PC-9 (cell line): ENCODE measurements around the gene MYO10. TPM values are rescaled to one million over a fixed set of nuclear protein-coding genes. Genes with fewer than 3 reads are reported as not detected.
A peak's percentile ranks its signal among the peaks of the same experiment; 100 is the strongest.

Experiments
- BruUV-seq: library from RNA; stranded (reverse); fragments of 400-500 nt; replicated peaks from 2 replicates; lab custom pipeline; 2021; lab: Mats Ljungman, UMichigan
- CTCF ChIA-PET: fragments of 300-600 bp; sonication (Branson Sonifier 250); formaldehyde crosslinking; loops from one replicate; lab custom pipeline; 2022; ENCODE audit warnings: antibody characterized with exemption; lab: Charles Lee
- POLR2A ChIA-PET: fragments of 300-600 bp; sonication (Branson Sonifier 250); formaldehyde crosslinking; loops from one replicate; lab custom pipeline; 2022; ENCODE audit warnings: antibody characterized with exemption; ENCODE audit not compliant: unreplicated experiment; lab: Charles Lee
- DNase-seq, 2 experiments: peaks; one replicate each; pipeline versions ENCODE4 v3.0.0 to v3.0.0-alpha.2; 2015 to 2022; ENCODE audit warnings: mixed read lengths in 1 of 2
- H2AFZ ChIP-seq: fragments of 200-600 bp; sonication (generic); 2 replicates; pipeline ENCODE4 v1.8.1; 2017; ENCODE audit warnings: antibody characterized with exemption
- H3F3A ChIP-seq: fragments of 200-600 bp; sonication (generic); 2 replicates; pipeline ENCODE4 v1.8.1; 2017; ENCODE audit warnings: antibody characterized with exemption, mild to moderate bottlenecking, low read depth; ENCODE audit not compliant: insufficient read depth
- H3K27ac ChIP-seq: fragments of 200-600 bp; sonication (generic); 2 replicates; pipeline ENCODE4 v1.6.1; 2016; ENCODE audit warnings: mixed run types
- H3K27me3 ChIP-seq: fragments of 200-600 bp; sonication (generic); 2 replicates; pipeline ENCODE4 v1.6.1; 2016; ENCODE audit warnings: low read depth, mixed run types; ENCODE audit not compliant: insufficient read depth
- H3K36me3 ChIP-seq: fragments of 200-600 bp; sonication (generic); 2 replicates; pipeline ENCODE4 v1.6.1; 2016; ENCODE audit warnings: low read depth, mixed run types
- H3K4me1 ChIP-seq: fragments of 200-600 bp; sonication (generic); replicated peaks from 2 replicates; pipeline ENCODE4 v1.6.1; 2016; ENCODE audit warnings: mixed run types; ENCODE audit not compliant: insufficient read depth
- H3K4me2 ChIP-seq: fragments of 200-600 bp; sonication (generic); 2 replicates; pipeline ENCODE4 v1.6.1; 2017; ENCODE audit warnings: mixed run types
- H3K4me3 ChIP-seq: fragments of 200-600 bp; sonication (generic); 2 replicates; pipeline ENCODE4 v1.6.1; 2016; ENCODE audit warnings: mixed run types
- H3K79me2 ChIP-seq: fragments of 200-600 bp; sonication (generic); 2 replicates; pipeline ENCODE4 v1.6.1; 2017; ENCODE audit warnings: low read depth, mixed run types
- H3K9me2 ChIP-seq: fragments of 200-600 bp; sonication (generic); 2 replicates; pipeline ENCODE4 v1.8.1; 2017; ENCODE audit warnings: mild to moderate bottlenecking; ENCODE audit not compliant: insufficient read depth
- H3K9me3 ChIP-seq: fragments of 200-600 bp; sonication (generic); 2 replicates; pipeline ENCODE4 v1.8.1; 2016; ENCODE audit warnings: low read depth; ENCODE audit not compliant: insufficient read depth
- H4K20me1 ChIP-seq: fragments of 200-600 bp; sonication (generic); 2 replicates; pipeline ENCODE4 v1.8.1; 2017; ENCODE audit not compliant: insufficient read depth
- EZH2 ChIP-seq: fragments of 200-600 bp; sonication (generic); IDR thresholded peaks from 2 replicates; pipeline ENCODE4 v1.8.0; 2017; ENCODE audit warnings: antibody characterized with exemption, low read depth
- intact Hi-C: fragments of 100-400 bp; cut with micrococcal nuclease; formaldehyde crosslinking; loops from one replicate; pipeline ENCODE4 v1.10.0; 2022; ENCODE audit not compliant: unreplicated experiment
- total RNA-seq: library from RNA; stranded (reverse); gene quantifications from 2 replicates; pipeline ENCODE4 v1.2.3, GENCODE V29; 2021
- TF ChIP-seq, protein P1 (sequence below): fragments of 200-600 bp; sonication (generic); conservative IDR thresholded peaks from 2 replicates; pipeline ENCODE4 v1.6.1; 2017; ENCODE audit warnings: mixed run types, antibody characterized with exemption, mild to moderate bottlenecking, moderate library complexity

MYO10 gene
- total RNA-seq, 1 experiment from 2014 or later: 92.8 TPM

DNA sequence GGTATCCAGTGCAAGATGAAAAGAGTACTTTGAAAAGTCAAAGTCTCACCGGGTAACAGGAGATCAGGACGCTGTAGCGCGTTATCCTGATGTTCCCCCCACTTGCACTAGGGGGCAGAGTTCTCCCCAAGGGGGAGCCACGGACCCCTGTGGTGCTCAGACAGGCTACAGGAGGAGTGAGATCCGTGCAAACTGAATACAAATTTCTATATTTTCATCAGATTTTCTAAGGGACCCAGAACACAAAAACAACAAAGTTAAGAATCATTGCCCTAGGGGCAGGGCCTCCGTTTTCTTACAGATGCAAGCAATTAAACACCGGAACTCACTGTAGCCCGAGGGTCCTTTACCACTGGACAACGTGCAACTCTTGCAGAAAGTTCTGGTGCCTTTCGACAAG is 2.0 kb downstream of the MYO10 start:
- H2AFZ ChIP-seq: 0 out of 2 replicates have a peak overlapping the region, but pooled peaks have one; percentile 1
- no peaks in the 10 kb centered on the region for H3K9me2 ChIP-seq
- intact Hi-C loops: loop anchor here (1.0 to 10.0 kb wide), 11 partner anchors 21 to 255 kb away; no protein-coding TSS in a partner anchor
- peaks cover 37% of the 10 kb centered on the region for H3K4me1 ChIP-seq
- BruUV-seq: no TSS peak
- H3K27me3 ChIP-seq: no peaks in the 10 kb centered on the region
- H3K36me3 ChIP-seq: no peaks in the 10 kb centered on the region
- peak overlapping the region; percentile 93 for H3K4me3 ChIP-seq
- peak; percentile 69 to 92 for DNase-seq
- TF ChIP-seq, protein P1, sequence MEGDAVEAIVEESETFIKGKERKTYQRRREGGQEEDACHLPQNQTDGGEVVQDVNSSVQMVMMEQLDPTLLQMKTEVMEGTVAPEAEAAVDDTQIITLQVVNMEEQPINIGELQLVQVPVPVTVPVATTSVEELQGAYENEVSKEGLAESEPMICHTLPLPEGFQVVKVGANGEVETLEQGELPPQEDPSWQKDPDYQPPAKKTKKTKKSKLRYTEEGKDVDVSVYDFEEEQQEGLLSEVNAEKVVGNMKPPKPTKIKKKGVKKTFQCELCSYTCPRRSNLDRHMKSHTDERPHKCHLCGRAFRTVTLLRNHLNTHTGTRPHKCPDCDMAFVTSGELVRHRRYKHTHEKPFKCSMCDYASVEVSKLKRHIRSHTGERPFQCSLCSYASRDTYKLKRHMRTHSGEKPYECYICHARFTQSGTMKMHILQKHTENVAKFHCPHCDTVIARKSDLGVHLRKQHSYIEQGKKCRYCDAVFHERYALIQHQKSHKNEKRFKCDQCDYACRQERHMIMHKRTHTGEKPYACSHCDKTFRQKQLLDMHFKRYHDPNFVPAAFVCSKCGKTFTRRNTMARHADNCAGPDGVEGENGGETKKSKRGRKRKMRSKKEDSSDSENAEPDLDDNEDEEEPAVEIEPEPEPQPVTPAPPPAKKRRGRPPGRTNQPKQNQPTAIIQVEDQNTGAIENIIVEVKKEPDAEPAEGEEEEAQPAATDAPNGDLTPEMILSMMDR: peak; percentile 99
- TF ChIP-seq EZH2: no peak
- H3K79me2 ChIP-seq: peaks cover 67% of the 10 kb centered on the region
- H3K9me3 ChIP-seq: no peaks in the 10 kb centered on the region
- H3K4me2 ChIP-seq: peak overlapping the region; percentile 89
- peaks cover 6% of the 10 kb centered on the region; the same call in 1 of the 2 replicates for H4K20me1 ChIP-seq
- peaks cover 16% of the 10 kb centered on the region for H3F3A ChIP-seq
- ChIA-PET CTCF (interaction anchor here (0.5 to 3.5 kb wide), 5 partner anchors 38 to 256 kb away, joined by 3 to 35 read pairs (median 9); no protein-coding TSS in a partner anchor), POLR2A (interaction anchor here (0.6 to 0.8 kb wide), 3 partner anchors 20 to 105 kb away, joined by 3 to 23 read pairs (median 7); no protein-coding TSS in a partner anchor)
- H3K27ac ChIP-seq: 0 out of 2 replicates have a peak overlapping the region, but pooled peaks have one; percentile 7

GRCh38 chr5:16933337-16933736 is 2.8 kb downstream of the MYO10 start:
- H3K79me2 ChIP-seq: peaks cover 72% of the 10 kb centered on the region
- ChIA-PET CTCF (interaction anchor here (0.5 to 3.5 kb wide), 8 partner anchors 15 to 257 kb away, joined by 3 to 35 read pairs (median 8); no protein-coding TSS in a partner anchor), POLR2A (interaction anchor here (0.7 kb wide), 1 partner anchor 238 kb away, joined by 6 read pairs; no protein-coding TSS in a partner anchor)
- intact Hi-C loops: loop anchor here (10.0 kb wide), 1 partner anchor 239 kb away; no protein-coding TSS in a partner anchor
- no peak for TF ChIP-seq EZH2
- TF ChIP-seq, protein P1: no peak
- no TSS peak for BruUV-seq
- no peaks in the 10 kb centered on the region for H3K9me3 ChIP-seq
- H4K20me1 ChIP-seq: peaks cover 6% of the 10 kb centered on the region; the same call in 1 of the 2 replicates
- H3F3A ChIP-seq: peaks cover 16% of the 10 kb centered on the region
- H3K27ac ChIP-seq: no peak overlapping the region
- H3K4me2 ChIP-seq: peak overlapping the region; percentile 89
- H3K4me3 ChIP-seq: peak overlapping the region; percentile 93; the same call in 1 of the 2 replicates
- H2AFZ ChIP-seq: no peak overlapping the region
- no peaks in the 10 kb centered on the region for H3K9me2 ChIP-seq
- peaks cover 37% of the 10 kb centered on the region for H3K4me1 ChIP-seq
- H3K27me3 ChIP-seq: no peaks in the 10 kb centered on the region
- DNase-seq: no peak
- no peaks in the 10 kb centered on the region for H3K36me3 ChIP-seq

- POLR2A ChIA-PET: interaction anchor here (0.7 kb wide), 1 partner anchor 116 kb away, joined by 5 read pairs; no protein-coding TSS in a partner anchor
- no peak overlapping the region for H3K4me2 ChIP-seq
- H3K27me3 ChIP-seq: no peaks in the 10 kb centered on the region
- CTCF ChIA-PET: interaction anchor here (1.1 to 3.5 kb wide), 3 partner anchors 20 to 258 kb away, joined by 3 to 35 read pairs (median 15); no protein-coding TSS in a partner anchor
- H3K9me3 ChIP-seq: no peaks in the 10 kb centered on the region
- intact Hi-C loops: loop anchor here (10.0 kb wide), 1 partner anchor 238 kb away; no protein-coding TSS in a partner anchor
- TF ChIP-seq, protein P1: no peak
- no peak for TF ChIP-seq EZH2
- no peak for DNase-seq
- no peak overlapping the region for H3K27ac ChIP-seq
- no peak overlapping the region for H2AFZ ChIP-seq
- no TSS peak for BruUV-seq
- no peaks in the 10 kb centered on the region for H3K36me3 ChIP-seq
- peaks cover 16% of the 10 kb centered on the region; the same call in 1 of the 2 replicates for H3F3A ChIP-seq
- no peak overlapping the region for H3K4me3 ChIP-seq
- H3K9me2 ChIP-seq: no peaks in the 10 kb centered on the region
- H3K79me2 ChIP-seq: peaks cover 79% of the 10 kb centered on the region
- peaks cover 36% of the 10 kb centered on the region for H3K4me1 ChIP-seq
- H4K20me1 ChIP-seq: peaks cover 6% of the 10 kb centered on the region; the same call in 1 of the 2 replicates
Measured at GRCh38 chr5:16932401-16932800, 3.7 kb downstream of the MYO10 start.
